GM23338 (cell line): ENCODE results near the gene SH3RF2.

ENCODE experiments used
- EZH2 ChIP-seq: fragments of 200-600 bp; sonication (generic); IDR thresholded peaks from one replicate; pipeline ENCODE4 v1.8.0; 2017; ENCODE audit warnings: antibody characterized with exemption, mild to moderate bottlenecking, low read depth; ENCODE audit not compliant: unreplicated experiment
- EZH2phosphoT487 ChIP-seq: fragments of 200-600 bp; sonication (generic); IDR thresholded peaks from one replicate; pipeline ENCODE4 v1.8.1; 2018; ENCODE audit warnings: antibody characterized with exemption; ENCODE audit not compliant: unreplicated experiment
- TF ChIP-seq, protein P1 (sequence below), 2 experiments: fragments of 200-600 bp in 1 of 2; sonication (generic) in 1 of 2; conservative IDR thresholded peaks; 2 replicates each; pipeline versions ENCODE4 v1.5.1 to v1.6.1; 2016 to 2017; ENCODE audit warnings: antibody characterized with exemption in 2 of 2, low read depth in 2 of 2, mild to moderate bottlenecking in 2 of 2, moderate library complexity in 1 of 2

DNA sequence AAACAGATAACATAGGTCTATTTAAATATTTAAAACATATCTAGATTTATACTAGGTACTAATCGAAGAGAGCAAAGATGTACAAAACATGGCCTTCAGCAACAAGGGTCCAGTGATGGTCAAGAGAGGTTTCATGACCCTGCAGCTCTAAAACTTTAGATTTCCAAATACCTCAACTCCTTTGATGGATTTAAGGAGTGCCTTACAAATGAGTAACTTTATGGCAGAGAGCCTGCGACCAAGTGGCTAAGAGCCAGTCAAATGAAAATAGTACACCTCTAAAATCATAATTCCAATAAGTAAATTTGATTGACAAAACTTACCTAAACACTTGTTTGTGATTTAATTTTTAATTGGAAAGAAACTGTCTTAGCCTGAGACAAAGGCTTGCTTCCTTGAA is 4.7 kb upstream of the SH3RF2 start:
- TF ChIP-seq, protein P1, sequence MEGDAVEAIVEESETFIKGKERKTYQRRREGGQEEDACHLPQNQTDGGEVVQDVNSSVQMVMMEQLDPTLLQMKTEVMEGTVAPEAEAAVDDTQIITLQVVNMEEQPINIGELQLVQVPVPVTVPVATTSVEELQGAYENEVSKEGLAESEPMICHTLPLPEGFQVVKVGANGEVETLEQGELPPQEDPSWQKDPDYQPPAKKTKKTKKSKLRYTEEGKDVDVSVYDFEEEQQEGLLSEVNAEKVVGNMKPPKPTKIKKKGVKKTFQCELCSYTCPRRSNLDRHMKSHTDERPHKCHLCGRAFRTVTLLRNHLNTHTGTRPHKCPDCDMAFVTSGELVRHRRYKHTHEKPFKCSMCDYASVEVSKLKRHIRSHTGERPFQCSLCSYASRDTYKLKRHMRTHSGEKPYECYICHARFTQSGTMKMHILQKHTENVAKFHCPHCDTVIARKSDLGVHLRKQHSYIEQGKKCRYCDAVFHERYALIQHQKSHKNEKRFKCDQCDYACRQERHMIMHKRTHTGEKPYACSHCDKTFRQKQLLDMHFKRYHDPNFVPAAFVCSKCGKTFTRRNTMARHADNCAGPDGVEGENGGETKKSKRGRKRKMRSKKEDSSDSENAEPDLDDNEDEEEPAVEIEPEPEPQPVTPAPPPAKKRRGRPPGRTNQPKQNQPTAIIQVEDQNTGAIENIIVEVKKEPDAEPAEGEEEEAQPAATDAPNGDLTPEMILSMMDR (conservative IDR thresholded peaks at IDR 0.05; ENCODE audit: low read depth in 2 of 2) = no peak
- TF ChIP-seq EZH2phosphoT487 = no peak
- no peak for TF ChIP-seq EZH2
